ENCODE data around the gene NQO2. TPM values are rescaled to one million over a fixed set of nuclear protein-coding genes. Genes with fewer than 3 reads are reported as not detected.
"Not testable (repeated sequence)": the region's sequence is repeated elsewhere in the genome, so short reads cannot be mapped to it uniquely, and the experiment has no call there.

Gene NQO2
- polyA plus RNA-seq, 1 donor from 2014 or later: 33.2 TPM

DNA sequence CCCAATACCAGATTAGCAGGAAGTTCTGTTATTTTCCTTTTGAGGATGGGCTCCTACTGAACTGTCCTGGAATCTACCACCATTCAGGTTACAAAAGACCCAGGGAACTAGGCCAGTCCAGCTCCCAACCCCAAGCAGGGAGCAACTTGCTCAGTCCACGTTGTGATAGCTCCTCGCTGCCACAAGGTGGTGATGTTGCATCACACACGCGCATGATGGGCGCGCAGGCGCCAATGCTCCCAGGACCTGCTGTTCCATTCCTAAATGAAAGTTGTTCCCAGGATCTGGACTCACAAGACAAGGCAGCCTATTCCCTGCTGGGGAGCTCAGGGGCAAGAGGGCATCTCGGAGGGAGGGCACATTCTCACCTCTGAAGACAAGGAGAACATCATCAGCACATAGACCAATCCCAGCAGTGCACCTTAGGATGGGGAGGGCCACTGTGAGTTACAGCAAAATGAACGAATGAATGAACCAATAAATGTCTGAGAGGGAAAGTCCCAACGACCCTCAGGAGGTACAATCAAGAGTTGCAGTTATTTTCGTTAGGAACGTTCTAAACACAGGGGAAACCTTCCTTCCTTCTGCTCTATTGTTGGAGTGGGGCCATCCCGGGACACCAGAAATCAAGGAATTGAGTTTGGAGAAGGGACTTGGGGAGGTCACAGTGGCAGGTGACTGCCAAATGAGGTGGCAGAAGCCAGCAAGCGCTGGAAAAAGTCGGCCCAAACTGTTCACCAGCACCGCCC, 1.3 kb upstream of the NQO2 start:
- not testable (repeated sequence) for H3K36me3 ChIP-seq (ENCODE audit: insufficient read depth, low read length); H2AFZ ChIP-seq (ENCODE audit: low read depth, low read length); H3K27me3 ChIP-seq (ENCODE audit: insufficient read depth, low read depth, low read length); H3K9me2 ChIP-seq (ENCODE audit: insufficient read depth, low read length); H3K79me2 ChIP-seq (replicated peaks; ENCODE audit: insufficient read depth, low read length); H3F3A ChIP-seq (ENCODE audit: insufficient read depth, low read length, poor library complexity, severe bottlenecking); H3K9me3 ChIP-seq (ENCODE audit: low read length); H4K20me1 ChIP-seq (ENCODE audit: insufficient read depth)
- peak overlapping the region; percentile 88 for H3K4me2 ChIP-seq (ENCODE audit: low read length)
- peak overlapping the region; percentile 97 for H3K4me3 ChIP-seq (ENCODE audit: low read length)
- TF ChIP-seq RAD21 (conservative IDR thresholded peaks at IDR 0.05): peak; percentile 71
- TF ChIP-seq SMC3 (conservative IDR thresholded peaks at IDR 0.05; ENCODE audit: poor library complexity): peak; percentile 73
- TF ChIP-seq CTCF (IDR thresholded peaks at IDR 0.05; ENCODE audit: poor library complexity, severe bottlenecking): peak; percentile 80
- H3K27ac ChIP-seq (ENCODE audit: low read length): peak overlapping the region; percentile 70
- peak overlapping the region; percentile 73 for H3K9ac ChIP-seq (ENCODE audit: low read length)

- H3K27me3 ChIP-seq (ENCODE audit: insufficient read depth, low read depth, low read length): no peaks in the 10 kb centered on the region
- H3K27ac ChIP-seq (ENCODE audit: low read length): peak overlapping the region; percentile 70
- TF ChIP-seq SMC3 (conservative IDR thresholded peaks at IDR 0.05; ENCODE audit: poor library complexity) (no peak), POLR2AphosphoS5 (IDR thresholded peaks at IDR 0.05) (peak; percentile 42), EZH2 (IDR thresholded peaks at IDR 0.05; ENCODE audit: borderline replicate concordance, insufficient read depth, low read length, poor library complexity, severe bottlenecking) (no peak), CTCF (IDR thresholded peaks at IDR 0.05; ENCODE audit: poor library complexity, severe bottlenecking) (no peak), REST (IDR thresholded peaks at IDR 0.05; ENCODE audit: borderline replicate concordance) (peak; percentile 41), TAF1 (IDR thresholded peaks at IDR 0.05; ENCODE audit: low read depth) (peak; percentile 19), EP300 (conservative IDR thresholded peaks at IDR 0.05; ENCODE audit: poor library complexity, severe bottlenecking) (peak; percentile 18), MXI1 (conservative IDR thresholded peaks at IDR 0.05; ENCODE audit: poor library complexity, severe bottlenecking) (no peak), RAD21 (conservative IDR thresholded peaks at IDR 0.05) (no peak)
- peak overlapping the region; percentile 88 for H3K4me2 ChIP-seq (ENCODE audit: low read length)
- H3K36me3 ChIP-seq (ENCODE audit: insufficient read depth, low read length): no peaks in the 10 kb centered on the region
- peak overlapping the region; percentile 73 for H3K9ac ChIP-seq (ENCODE audit: low read length)
- no peaks in the 10 kb centered on the region for H3K79me2 ChIP-seq (replicated peaks; ENCODE audit: insufficient read depth, low read length)
- no peaks in the 10 kb centered on the region for H3F3A ChIP-seq (ENCODE audit: insufficient read depth, low read length, poor library complexity, severe bottlenecking)
- peak overlapping the region; percentile 73 for H2AFZ ChIP-seq (ENCODE audit: low read depth, low read length)
- no peaks in the 10 kb centered on the region for H3K9me2 ChIP-seq (ENCODE audit: insufficient read depth, low read length)
- peak overlapping the region; percentile 97 for H3K4me3 ChIP-seq (ENCODE audit: low read length)
- H4K20me1 ChIP-seq (ENCODE audit: insufficient read depth): no peaks in the 10 kb centered on the region
- H3K9me3 ChIP-seq (ENCODE audit: low read length): no peaks in the 10 kb centered on the region
Measured at GRCh38 chr6:2998998-2999617, 586 bp upstream of the NQO2 start.

All from neural cell (in vitro differentiated cells).